NCI-H2171 (cell line): ENCODE results near the gene DDTL.

Experiments used
- DNase-seq: peaks from one replicate; lab custom pipeline; 2025; lab: John Stamatoyannopoulos, UW

The DDTL gene

DNA sequence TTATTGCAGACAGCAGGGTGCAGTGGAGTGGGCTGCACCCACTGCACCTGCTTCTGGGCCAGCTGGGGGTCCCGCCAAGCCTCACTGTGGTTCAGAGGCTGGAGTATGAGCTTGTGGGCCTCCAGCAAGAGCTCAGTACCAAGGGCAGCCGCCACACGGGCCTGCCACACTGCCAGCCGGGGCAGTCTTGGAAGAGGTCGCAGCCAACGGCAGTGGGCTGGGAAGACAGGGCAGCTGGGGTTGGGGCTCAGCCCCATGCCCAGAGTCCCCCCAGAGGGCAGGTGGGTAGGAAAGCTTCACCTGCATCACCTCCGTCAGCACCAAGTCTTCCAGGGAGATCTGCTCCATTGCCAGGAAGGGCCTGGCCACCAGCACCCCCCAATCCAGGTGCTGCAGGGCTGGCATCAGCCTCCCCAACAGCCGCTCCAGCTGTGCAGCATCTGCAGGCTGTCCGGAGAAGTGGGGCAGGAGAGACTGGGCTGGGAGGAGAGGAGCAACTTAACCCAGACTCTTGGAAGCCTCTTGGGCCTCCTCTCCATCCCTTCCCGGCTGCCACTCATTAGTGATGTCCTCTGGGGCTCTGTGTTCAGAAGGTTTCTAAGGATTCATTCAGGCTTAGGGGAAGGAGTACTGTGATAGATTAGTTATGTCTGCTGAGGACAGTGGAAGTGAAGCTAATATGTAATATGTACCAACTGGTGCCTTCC, 39.7 kb downstream of the DDTL start:
- DNase-seq: no peak

DNA sequence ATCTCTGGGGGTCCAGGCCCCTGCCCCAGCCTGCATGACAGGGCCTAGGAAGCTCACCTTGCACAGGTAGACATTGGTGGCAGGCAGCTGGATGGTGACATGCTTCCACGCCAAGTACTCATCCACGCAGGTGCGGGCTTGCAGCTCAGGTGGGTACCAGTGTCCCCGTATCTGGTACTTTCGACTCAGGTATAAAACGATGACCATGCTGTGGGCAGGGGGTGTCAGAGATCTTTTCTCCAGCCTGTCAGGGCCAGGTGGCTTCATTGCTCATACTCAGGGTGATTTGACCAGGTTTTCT, 40.2 kb downstream of the DDTL start:
- DNase-seq: no peak

DNA sequence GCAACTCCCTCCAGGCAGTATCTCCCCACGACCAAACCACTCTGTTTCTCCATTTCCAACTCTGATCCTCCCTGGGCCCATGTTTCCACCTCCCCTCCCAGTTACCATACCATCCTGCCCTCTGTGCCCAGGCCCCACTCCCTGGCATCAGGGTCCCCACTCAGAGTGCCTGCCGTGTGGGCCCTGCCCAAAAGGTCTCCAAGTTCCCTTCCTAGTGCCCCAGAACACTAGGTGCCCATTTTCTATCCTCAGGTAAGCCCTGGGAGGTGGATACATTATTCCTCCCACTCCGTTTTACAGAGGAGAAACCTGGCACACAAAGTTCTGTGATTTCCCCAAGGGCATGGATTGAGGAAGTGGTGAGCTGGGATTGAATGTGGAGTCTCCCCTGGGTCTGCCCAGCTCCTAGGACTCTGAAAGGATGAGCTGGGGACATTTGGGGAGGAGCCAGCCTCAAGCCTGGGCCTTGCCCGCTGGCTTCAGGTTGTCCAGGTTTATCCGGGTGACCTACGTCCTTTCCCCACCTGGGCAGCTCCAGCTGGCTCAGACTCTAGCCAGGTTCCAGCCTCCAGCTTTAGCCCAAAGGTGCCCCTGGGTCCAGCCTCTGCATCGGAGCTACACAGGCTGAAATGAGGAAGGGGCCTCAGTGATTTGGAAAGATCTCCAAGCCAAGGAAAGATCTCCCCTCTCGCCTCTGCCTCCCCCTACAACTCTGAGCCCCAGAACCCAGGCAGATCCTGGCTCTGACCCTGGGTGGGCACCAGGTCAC, 40.7 kb downstream of the DDTL start:
- no peak for DNase-seq

DNA sequence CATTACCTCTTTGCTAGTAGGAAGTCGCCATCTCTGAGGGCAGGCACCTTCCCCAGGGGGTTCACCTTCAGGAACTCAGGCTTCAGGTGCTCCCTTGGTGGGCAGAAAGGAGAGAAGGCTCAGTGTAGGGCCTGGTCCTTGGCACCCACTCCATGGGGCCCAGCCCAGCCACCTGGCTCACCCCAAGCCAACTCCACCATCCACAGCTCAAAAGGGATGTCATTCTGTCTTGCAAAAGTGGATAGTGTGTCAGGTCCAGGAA, 41.3 kb downstream of the DDTL start:
- no peak for DNase-seq

DNA sequence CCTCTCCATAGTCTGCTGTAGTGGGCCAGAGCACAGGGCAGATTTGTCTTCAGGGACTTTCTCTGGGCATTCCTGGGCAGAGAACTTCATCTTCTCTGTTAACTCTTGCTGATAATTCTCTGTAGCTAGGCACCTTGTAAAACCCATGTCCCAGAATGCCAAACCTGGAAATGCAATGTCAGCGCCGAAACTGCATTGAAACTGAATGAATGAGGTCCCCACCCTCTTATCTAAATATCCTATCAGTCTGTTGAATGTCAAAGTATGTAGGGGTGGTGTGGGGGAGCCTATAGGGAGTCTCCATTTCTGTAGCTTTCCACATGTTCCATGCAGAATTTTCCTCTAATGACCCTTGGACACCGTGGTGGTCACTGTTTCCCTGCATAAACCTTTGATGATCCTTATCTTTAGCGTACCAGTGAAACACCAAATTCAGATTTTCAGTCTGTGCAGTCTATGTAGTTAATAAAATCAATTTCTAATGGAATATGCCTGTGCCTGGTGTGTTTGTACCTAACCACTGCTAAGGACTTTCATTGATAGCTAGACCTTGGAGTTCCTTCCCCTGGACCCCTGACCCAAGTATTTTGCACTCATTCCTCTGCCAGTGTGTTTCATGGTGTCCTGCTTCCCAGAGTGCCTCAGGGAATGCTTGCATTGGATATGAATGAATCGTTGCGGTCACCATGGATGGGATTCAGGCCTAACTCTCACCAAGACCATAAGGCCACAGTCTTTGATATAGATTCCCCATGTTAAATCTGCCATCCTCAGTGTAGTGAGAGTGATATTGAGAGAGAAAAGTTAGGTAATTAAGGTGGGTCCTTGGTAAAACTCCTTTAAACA, 41.9 kb downstream of the DDTL start:
- no peak for DNase-seq

DNA sequence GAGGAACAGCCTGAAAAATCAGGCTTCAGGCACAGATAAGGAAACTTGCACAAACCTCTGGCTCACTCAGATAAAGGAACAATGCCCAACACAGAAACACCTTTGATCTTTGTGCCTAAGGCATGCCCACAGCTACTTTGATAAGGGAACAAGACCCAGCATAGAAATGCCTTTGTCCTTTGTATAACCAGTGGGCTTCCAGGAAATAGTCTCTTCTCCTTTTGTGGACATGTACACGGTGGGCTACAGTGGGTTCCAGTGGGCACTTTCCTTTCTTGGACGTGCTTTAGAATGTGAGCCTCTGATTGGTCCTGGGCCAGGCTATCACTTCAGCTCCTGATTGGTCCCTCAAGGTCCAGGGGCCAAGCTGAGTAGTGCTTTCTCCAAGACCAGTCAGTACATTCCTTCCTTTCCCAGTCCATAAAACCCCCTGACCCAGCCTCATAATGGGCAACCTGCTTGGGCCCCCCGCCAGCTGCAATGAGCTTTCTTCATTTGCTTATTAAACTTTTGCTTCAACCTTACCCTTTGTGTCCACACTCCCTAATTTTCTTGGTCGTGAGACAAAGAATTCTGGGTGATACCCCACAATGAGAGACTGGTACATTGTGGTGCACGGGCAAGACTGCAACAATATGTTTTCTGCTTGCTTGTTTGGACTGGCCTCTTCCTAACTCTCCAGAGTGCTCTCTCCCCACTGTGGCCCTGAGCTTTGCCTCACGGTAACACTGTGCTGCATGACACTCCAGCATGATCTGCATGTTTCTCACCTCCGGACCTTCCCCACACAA, 42.7 kb downstream of the DDTL start:
- DNase-seq: no peak

DNA sequence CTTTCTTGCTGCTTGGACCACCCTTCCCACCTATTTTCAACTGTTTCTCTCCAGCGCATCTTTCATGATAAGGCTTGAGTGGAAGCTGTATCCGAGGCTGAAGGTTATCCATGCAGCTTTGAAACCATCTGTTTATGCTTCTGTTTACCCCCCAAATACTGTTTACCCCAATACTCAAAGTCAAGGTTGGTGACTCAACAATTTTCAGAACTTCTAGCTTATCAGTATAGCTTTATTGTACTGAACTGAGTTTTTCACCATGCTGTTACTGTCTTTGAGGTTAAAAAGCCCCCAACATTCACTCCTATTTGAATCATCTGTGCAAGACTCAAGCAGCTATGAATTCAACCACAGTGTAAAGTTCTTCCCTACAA, 43.3 kb downstream of the DDTL start:
- no peak for DNase-seq

DNA sequence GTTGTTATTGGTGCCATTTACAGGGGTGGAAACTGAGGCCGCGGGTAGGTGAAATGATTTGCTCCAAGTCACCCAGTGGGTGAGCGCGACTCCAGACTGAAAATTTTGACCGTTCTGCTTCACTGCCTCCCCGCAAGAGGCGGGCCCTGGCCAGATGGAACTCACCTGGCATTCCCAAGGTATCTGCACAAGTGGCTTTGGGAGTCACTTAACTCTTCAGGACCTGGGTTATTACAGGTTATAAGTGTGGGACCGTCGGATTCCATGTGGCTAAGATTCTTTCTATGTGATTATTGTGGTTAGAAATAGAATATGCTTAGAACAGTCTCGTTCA, 45.0 kb downstream of the DDTL start:
- DNase-seq: no peak

DNA sequence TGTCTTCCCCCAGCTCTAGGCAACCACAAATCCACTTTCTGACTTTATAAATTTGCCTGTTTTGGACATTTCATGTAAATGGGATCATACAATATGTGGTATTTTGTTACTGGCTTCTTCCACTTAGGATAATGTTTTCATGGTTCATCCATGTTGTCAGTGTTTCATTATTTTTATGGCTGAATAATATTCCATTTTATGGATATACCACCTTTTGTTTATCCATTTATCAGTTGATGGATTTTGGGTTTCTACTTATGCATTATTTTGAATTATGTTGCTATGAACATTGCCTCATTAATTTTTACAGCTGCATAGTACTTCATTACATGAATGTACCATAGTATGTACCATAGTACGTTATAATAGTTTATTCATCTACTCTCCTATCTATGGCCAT, 49.5 kb downstream of the DDTL start:
- no peak for DNase-seq

DNA sequence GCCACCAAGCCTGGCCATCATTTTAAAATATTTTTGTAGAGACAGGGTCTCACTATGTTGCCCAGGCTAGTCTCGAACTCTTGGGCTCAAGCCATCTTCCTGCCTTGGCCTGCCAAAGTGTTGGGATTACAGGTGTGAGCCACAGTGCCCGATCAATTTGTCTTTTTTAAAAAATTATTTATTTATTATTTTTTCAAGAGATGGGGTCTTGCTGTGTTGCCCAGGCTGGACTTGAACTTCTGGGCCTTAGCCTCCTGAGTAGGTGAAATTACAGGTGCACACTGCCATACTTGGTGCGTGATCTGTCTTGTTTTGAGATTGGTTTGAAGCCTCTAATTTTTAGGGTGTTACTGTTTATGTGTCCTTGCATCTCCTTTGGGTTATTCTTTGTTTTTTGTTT, 54.6 kb downstream of the DDTL start:
- no peak for DNase-seq
